AG09319 (cell line): ENCODE results near the gene GVQW3.

Experiments used
- DNase-seq: peaks from one replicate; pipeline ENCODE4 v3.0.0-alpha.2; 2010; ENCODE audit warnings: low read depth; ENCODE audit errors: extremely low read depth
- TF ChIP-seq, protein P1 (sequence below): IDR thresholded peaks from 2 replicates; pipeline ENCODE4 v1.5.1; 2011; ENCODE audit warnings: low read depth, mild to moderate bottlenecking, inconsistent platforms, low read length, moderate library complexity

Gene GVQW3

DNA sequence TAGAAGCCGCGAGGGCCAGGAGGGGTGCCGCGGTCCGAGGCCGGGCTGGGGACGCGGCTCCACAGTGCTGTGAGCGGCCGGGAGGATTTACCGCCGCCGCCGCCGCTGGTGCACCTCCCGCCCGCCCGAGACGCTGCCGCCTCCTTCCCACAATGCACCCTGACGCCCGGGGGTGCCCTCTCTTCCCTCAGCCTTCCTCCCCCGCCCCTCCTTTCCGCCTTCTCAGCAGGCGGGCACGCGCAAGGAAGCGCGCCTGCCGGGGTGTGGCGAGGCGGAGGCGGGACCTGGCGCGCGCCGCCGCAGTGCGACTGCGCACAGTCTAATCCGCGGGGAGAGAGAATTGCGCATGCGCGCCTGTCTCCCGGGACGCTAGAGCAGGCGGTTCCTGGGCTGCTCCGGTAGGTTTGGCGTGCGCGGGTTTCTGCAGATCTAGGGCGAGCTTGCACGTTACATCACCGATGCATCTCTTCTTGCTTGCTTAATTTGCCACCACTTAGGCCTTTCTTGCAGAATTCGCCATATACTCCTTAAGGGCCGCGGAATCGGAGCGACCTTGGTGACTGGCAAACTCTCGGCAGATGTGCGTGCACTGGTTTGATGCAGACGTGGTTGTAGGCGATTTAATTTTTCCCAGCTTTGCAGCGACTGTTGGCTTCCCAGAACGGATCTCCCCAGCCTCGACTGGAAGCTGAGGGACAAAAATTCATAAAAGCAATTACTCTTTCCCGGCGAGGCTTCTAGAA lies at the start of gene GVQW3, which contains the start of gene THAP12:
TSS of gene GVQW3 (plus strand) at position 347 of the 743 bp plus-strand sequence. CDS start 506 bp downstream, outside the sequence.
TSS of gene THAP12 (minus strand) at position 156 of the 743 bp plus-strand sequence. CDS start 296 bp downstream, outside the sequence.
- peak; percentile 96 for DNase-seq
- TF ChIP-seq, protein P1, sequence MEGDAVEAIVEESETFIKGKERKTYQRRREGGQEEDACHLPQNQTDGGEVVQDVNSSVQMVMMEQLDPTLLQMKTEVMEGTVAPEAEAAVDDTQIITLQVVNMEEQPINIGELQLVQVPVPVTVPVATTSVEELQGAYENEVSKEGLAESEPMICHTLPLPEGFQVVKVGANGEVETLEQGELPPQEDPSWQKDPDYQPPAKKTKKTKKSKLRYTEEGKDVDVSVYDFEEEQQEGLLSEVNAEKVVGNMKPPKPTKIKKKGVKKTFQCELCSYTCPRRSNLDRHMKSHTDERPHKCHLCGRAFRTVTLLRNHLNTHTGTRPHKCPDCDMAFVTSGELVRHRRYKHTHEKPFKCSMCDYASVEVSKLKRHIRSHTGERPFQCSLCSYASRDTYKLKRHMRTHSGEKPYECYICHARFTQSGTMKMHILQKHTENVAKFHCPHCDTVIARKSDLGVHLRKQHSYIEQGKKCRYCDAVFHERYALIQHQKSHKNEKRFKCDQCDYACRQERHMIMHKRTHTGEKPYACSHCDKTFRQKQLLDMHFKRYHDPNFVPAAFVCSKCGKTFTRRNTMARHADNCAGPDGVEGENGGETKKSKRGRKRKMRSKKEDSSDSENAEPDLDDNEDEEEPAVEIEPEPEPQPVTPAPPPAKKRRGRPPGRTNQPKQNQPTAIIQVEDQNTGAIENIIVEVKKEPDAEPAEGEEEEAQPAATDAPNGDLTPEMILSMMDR: no peak

DNA sequence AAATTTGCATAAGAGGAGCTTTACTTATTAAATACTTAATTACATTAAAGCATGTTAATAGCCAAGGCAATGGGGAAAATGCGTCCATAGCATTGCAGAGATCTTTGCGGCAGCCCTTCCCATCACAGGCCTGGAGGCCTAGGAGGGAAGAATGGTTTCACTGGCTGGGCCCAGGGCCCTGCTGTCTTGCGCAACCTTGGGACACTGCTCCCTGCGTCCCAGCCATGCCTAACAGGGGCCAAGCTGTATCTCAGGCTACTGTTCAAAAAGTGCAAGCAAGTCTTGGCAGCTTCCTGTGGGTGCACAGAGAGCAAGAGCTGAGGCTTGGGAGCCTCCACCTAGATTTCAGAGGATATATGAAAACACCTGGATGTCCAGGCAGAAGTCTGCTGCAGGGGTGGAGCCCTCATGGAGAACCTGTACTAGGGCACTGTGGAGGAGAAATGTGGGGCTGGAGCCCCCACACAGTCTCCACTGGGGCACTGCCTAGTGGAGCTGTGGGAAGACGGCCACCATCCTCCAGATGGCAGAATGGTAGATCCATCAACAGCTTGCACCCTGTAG lies 46.2 kb upstream of the GVQW3 start:
- TF ChIP-seq, protein P1: no peak
- no peak for DNase-seq

DNA sequence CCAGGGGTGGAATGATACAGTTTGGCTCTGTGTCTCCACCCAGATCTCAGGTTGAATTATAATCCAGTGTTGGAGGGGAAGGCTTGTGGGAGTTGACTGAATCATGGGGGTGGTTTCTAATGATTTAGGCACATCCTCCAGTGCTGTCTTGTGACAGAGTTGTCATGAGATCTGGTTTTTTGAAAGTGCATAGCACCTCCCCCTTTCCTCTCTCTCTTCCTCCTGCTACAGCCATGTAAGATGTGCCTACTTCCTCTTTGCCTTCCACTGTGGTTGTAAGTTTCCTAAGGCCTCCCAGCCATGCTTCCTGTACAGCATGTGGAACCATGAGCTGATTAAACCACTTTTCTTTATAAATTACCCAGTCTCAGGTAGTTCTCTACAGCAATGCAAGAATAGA lies 45.3 kb upstream of the GVQW3 start:
- DNase-seq: no peak
- TF ChIP-seq, protein P1: no peak

GRCh38 chr11:76336597-76336996 lies 44.5 kb upstream of the GVQW3 start:
- TF ChIP-seq, protein P1: no peak
- DNase-seq: no peak

- no peak for DNase-seq
- TF ChIP-seq, protein P1: no peak
Measured at GRCh38 chr11:76337469-76337868, 43.7 kb upstream of the GVQW3 start.

DNA sequence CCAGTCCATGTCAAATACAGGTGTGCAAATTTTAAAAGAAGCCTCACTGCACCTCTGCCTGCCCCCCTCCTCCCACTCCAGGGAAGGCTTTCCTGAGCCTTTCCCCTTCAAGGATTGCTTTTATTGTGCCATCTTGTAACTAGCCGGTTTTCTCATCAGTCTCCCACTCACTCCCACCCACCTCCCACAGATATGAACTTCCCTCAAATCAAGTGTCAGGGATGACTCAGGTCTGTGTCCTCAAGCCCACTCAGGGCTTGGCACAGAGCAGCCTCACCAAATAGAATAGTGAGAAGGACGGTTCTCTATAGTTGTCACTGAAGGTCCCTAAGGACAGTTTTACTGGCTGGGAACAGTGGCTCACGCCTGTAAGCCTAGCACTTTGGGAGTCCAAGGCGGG lies 43.2 kb upstream of the GVQW3 start:
- DNase-seq: no peak
- TF ChIP-seq, protein P1: no peak

DNA sequence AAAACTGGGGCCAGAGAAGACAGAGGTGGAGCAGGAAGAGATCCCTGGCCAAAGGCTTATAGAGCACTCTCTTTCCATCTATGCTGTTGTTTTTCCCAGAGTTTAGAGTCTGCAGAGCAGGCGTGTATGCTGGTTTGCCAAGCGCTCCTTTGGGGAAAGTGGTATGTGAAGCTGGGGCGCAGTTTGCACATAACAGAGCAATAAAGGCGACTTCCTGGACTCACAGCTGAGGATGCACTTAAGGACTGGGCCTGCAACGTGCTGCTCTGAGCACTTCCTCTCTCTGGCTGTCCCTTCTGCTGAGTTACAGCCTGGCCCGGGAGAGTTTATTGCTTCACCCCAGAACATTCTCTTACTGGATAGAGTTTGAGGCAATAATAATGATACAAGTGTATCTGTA lies 41.9 kb upstream of the GVQW3 start:
- TF ChIP-seq, protein P1: no peak
- DNase-seq: no peak
